Mesothelial cell of epicardium (in vitro differentiated cells): ENCODE results near the gene POLG. TPM values are rescaled to one million over a fixed set of nuclear protein-coding genes. Genes with fewer than 3 reads are reported as not detected.

Experiments
- DNase-seq, 2 experiments: peaks; one replicate each; pipeline ENCODE4 v3.0.0; 2021; ENCODE audit warnings: low spot score in 2 of 2; ENCODE audit not compliant: unreplicated experiment in 2 of 2
- H3K27ac Mint-ChIP-seq: 2 replicates; pipeline ENCODE4 v1.8.0; 2021; ENCODE audit warnings: mixed read lengths
- H3K27me3 Mint-ChIP-seq: 2 replicates; pipeline ENCODE4 v1.8.0; 2021; ENCODE audit warnings: low read depth, mixed read lengths
- H3K36me3 Mint-ChIP-seq: 2 replicates; pipeline ENCODE4 v1.8.0; 2021; ENCODE audit warnings: mixed read lengths
- H3K4me1 Mint-ChIP-seq: 2 replicates; pipeline ENCODE4 v1.8.0; 2021; ENCODE audit warnings: mixed read lengths
- H3K4me3 Mint-ChIP-seq: 2 replicates; pipeline ENCODE4 v1.8.0; 2021; ENCODE audit warnings: mild to moderate bottlenecking, moderate library complexity, mixed read lengths
- H3K9me3 Mint-ChIP-seq: 2 replicates; pipeline ENCODE4 v1.8.0; 2021; ENCODE audit warnings: mixed read lengths
- CTCF ChIP-seq: fragments of 200-600 bp; sonication (generic); IDR thresholded peaks from one replicate; pipeline ENCODE4 v1.5.0; 2021; ENCODE audit warnings: antibody characterized with exemption; ENCODE audit not compliant: unreplicated experiment
- total RNA-seq: library from RNA; stranded (reverse); gene quantifications from 3 replicates; pipeline ENCODE4 v1.2.1, GENCODE V29; 2021

The POLG gene
- total RNA-seq, 1 donor from 2014 or later: 68.2 TPM

- no peaks in the 10 kb centered on the region for H3K27me3 Mint-ChIP-seq
- peaks cover 37% of the 10 kb centered on the region for H3K36me3 Mint-ChIP-seq
- no peaks in the 10 kb centered on the region for H3K9me3 Mint-ChIP-seq
- H3K4me1 Mint-ChIP-seq: peaks cover under 1% of the 10 kb centered on the region
- TF ChIP-seq CTCF: no peak
- no peak for DNase-seq
- no peak overlapping the region for H3K4me3 Mint-ChIP-seq
- H3K27ac Mint-ChIP-seq: peak overlapping the region; percentile 5
Measured at GRCh38 chr15:89315375-89315929, 19.2 kb downstream of the POLG start.

GRCh38 chr15:89309993-89310392 lies 24.6 kb downstream of the POLG start:
- Mint-ChIP-seq H3K4me1 (peaks cover 3% of the 10 kb centered on the region), H3K27ac (no peak overlapping the region), H3K4me3 (no peak overlapping the region), H3K9me3 (no peaks in the 10 kb centered on the region), H3K36me3 (peaks cover 20% of the 10 kb centered on the region), H3K27me3 (no peaks in the 10 kb centered on the region)
- no peak for DNase-seq
- TF ChIP-seq CTCF: no peak

GRCh38 chr15:89308236-89308635 lies 26.4 kb downstream of the POLG start:
- peaks cover 3% of the 10 kb centered on the region for H3K4me1 Mint-ChIP-seq
- no peak for TF ChIP-seq CTCF
- no peak overlapping the region for H3K4me3 Mint-ChIP-seq
- H3K27me3 Mint-ChIP-seq: no peaks in the 10 kb centered on the region
- H3K27ac Mint-ChIP-seq: no peak overlapping the region
- peaks cover 26% of the 10 kb centered on the region for H3K36me3 Mint-ChIP-seq
- DNase-seq: no peak
- H3K9me3 Mint-ChIP-seq: no peaks in the 10 kb centered on the region

GRCh38 chr15:89307791-89308190 lies 26.8 kb downstream of the POLG start:
- peaks cover 30% of the 10 kb centered on the region for H3K36me3 Mint-ChIP-seq
- DNase-seq: no peak
- no peaks in the 10 kb centered on the region for H3K27me3 Mint-ChIP-seq
- H3K9me3 Mint-ChIP-seq: no peaks in the 10 kb centered on the region
- H3K4me3 Mint-ChIP-seq: no peak overlapping the region
- H3K27ac Mint-ChIP-seq: no peak overlapping the region
- TF ChIP-seq CTCF: no peak
- peaks cover 3% of the 10 kb centered on the region for H3K4me1 Mint-ChIP-seq

GRCh38 chr15:89307046-89307587 lies 27.5 kb downstream of the POLG start:
- Mint-ChIP-seq H3K4me1 (peaks cover 3% of the 10 kb centered on the region), H3K27me3 (no peaks in the 10 kb centered on the region), H3K36me3 (peaks cover 30% of the 10 kb centered on the region), H3K27ac (no peak overlapping the region), H3K4me3 (no peak overlapping the region), H3K9me3 (no peaks in the 10 kb centered on the region)
- no peak for DNase-seq
- TF ChIP-seq CTCF: no peak
